GM10266 (cell line): ENCODE data around the gene SH3D21.

Source experiments
- DNase-seq: peaks from one replicate; pipeline ENCODE4 v3.0.0; 2012; ENCODE audit errors: extremely low spot score
- CTCF ChIP-seq: IDR thresholded peaks from 2 replicates; pipeline ENCODE4 v1.5.1; 2012; ENCODE audit warnings: mild to moderate bottlenecking, low read depth; ENCODE audit not compliant: control insufficient read depth, insufficient read depth; ENCODE audit errors: missing control alignments

SH3D21 gene

DNA sequence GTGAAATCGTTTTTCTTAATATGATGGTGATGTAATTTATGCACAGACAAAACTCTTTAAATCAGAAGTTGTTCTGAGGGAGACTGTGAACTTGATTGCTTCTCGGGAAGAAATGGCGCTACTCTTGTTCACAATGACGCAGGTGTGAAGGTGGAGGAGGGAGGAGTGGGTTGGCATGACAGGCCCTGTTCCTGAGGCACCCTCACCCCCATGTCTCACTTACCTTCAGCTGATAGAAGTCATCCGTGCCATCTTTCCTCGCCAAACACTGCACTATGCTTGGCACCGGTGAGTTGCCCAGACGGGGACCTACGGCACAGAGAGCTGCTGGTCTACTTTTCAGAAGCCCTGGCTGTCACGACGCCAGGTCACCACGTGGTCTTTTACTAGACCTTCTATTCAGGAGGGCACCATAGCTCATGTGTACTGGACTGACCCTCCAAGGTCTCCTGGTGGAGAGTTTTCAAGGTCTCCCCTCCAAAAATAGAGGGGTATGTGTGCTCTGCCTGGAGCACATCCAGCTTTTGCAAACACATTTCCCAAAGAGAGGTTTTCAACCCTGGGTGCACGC lies 52.4 kb downstream of the SH3D21 start:
- no peak for TF ChIP-seq CTCF
- DNase-seq = no peak

GRCh38 chr1:36359383-36359782 lies 53.2 kb downstream of the SH3D21 start:
- no peak for TF ChIP-seq CTCF
- no peak for DNase-seq

GRCh38 chr1:36359911-36360550 lies 53.9 kb downstream of the SH3D21 start:
- TF ChIP-seq CTCF = no peak
- DNase-seq = no peak

- no peak for TF ChIP-seq CTCF
- no peak for DNase-seq
These were observed 59.2 kb downstream of the SH3D21 start for GRCh38 chr1:36365381-36365780.

DNA sequence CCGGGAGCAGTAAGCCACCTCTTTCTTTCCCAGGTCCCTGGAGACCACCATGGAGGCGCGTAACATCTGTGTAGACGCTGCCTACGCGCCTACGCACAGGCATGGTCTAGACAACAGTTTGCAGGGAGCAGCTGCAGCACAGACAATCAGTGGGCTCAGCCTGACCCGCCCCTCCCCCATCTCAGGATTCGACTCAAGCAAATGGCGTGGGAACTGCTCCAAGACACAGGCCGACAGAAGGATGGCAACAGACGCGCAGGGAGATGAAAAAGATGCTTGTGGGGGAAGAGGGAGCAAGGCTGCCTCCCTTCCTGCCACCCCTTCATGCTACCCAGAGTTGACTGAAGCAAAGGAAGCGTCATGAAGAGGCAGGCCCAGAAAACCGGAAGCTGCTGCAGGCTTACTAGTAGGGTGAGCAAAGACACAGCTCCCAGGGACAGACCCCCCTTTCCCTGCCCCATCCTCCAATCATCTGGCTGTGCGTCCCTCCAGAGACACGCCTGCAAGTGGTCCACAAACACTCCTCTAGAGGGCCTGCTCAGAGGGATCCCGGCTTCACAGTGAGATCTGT lies 60.0 kb downstream of the SH3D21 start:
- DNase-seq = no peak
- TF ChIP-seq CTCF = no peak

DNA sequence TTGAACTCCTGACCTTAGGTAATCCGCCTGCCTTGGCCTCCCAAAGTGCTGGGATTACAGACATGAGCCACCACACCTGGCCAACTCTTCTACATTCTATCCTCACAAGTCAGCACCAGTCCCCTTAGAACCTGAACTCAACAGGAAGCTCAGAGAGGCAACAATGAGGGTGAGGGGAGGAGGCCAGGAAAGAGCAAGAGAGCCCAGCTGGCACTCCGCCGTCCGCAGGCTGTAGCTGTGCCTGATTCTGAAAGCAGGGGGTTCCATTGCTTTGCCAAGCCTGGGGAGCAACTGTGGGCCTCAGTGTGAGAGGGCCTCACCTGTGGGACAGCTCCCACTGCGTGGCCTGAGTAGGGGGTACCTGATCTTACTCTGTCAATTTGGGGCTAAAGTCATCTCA lies 60.9 kb downstream of the SH3D21 start:
- TF ChIP-seq CTCF = no peak
- DNase-seq = no peak

DNA sequence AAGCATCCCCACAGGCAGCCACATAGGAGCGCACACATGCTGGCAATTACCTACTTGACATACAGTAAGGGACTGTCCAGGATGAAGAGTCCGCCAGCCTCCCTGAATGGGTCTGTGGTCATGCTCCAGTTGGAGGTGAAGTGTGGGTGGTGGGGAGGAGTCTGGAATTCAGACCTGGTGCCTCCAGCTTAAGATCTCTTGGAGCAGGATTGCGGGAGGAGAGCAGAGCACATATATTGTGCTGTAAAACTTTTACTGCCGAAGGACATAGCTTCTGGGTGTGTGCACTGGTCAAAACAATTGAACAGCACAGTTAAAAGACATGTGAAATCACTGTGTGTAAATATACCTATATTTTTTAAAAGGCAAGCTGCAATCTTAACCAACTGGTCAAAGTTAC lies 61.6 kb downstream of the SH3D21 start:
- TF ChIP-seq CTCF = no peak
- DNase-seq = no peak
